ENCODE measurements around the gene MFGE8.

The MFGE8 gene

GRCh38 chr15:88904257-88904623 lies 8.9 kb downstream of the MFGE8 start:
- Histone ChIP-seq H3K27me3 (ENCODE audit: insufficient read depth, low read length, poor library complexity) (no peaks in the 10 kb centered on the region), H3K79me2 (ENCODE audit: control insufficient read depth, insufficient read depth, low read length) (peaks cover 3% of the 10 kb centered on the region), H2BK5ac (ENCODE audit: low read length) (no peak overlapping the region), H3K36me3 (ENCODE audit: control insufficient read depth, insufficient read depth, low read length) (peaks cover 9% of the 10 kb centered on the region), H3K27ac (ENCODE audit: low read depth, low read length) (no peak overlapping the region), H2BK120ac (ENCODE audit: low read depth, low read length) (no peak overlapping the region), H2AK5ac (ENCODE audit: low read length) (no peak overlapping the region), H2BK15ac (replicated peaks; ENCODE audit: low read depth) (no peak overlapping the region), H3K23ac (ENCODE audit: low read length) (no peak overlapping the region), H3K79me1 (ENCODE audit: low read length) (peaks cover 8% of the 10 kb centered on the region), H3K56ac (ENCODE audit: low read length) (no peak overlapping the region), H3K4me3 (ENCODE audit: low read length) (no peak overlapping the region), H3K9ac (ENCODE audit: low read length) (no peak overlapping the region), H3K4me1 (ENCODE audit: control insufficient read depth, low read depth, low read length) (peaks cover 2% of the 10 kb centered on the region), H3K4me2 (ENCODE audit: low read length) (no peak overlapping the region), H3K4ac (ENCODE audit: low read depth, low read length) (no peak overlapping the region), H4K8ac (ENCODE audit: low read depth, low read length) (no peak overlapping the region), H4K5ac (ENCODE audit: low read length) (no peak overlapping the region), H3K18ac (ENCODE audit: low read length) (no peak overlapping the region)
- WGBS (ENCODE audit: extremely low coverage, insufficient coverage, low lambda C conversion rate) = no CpG with 5 or more reads among the region's 2 CpGs
- no peak for DNase-seq

DNA sequence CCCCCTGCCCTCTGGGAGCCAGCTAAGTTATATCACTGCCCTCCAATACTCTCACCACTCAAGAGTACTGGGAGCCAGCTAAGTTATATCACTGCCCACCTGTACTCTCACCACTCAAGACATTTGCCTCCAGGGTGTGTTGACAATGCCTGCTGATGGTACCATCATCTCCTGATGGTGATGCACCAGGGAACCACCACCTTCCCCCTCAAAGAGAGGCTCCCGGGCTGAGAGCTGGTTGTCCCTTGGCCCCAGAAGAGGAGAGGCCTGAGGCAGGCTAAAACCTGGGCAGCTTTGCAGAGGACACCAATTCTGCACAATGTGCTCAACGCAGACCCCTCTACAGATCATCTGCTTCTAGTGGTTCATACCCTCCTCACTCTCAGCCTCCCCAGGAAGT lies 10.3 kb downstream of the MFGE8 start:
- H3K18ac ChIP-seq (ENCODE audit: low read length) = no peak overlapping the region
- no CpG with 5 or more reads among the region's 2 CpGs for WGBS (ENCODE audit: extremely low coverage, insufficient coverage, low lambda C conversion rate)
- no peak overlapping the region for H3K4me3 ChIP-seq (ENCODE audit: low read length)
- H2BK120ac ChIP-seq (ENCODE audit: low read depth, low read length) = no peak overlapping the region
- H3K36me3 ChIP-seq (ENCODE audit: control insufficient read depth, insufficient read depth, low read length) = peaks cover 4% of the 10 kb centered on the region
- no peak overlapping the region for H3K9ac ChIP-seq (ENCODE audit: low read length)
- no peak overlapping the region for H4K8ac ChIP-seq (ENCODE audit: low read depth, low read length)
- no peak overlapping the region for H3K27ac ChIP-seq (ENCODE audit: low read depth, low read length)
- no peak for DNase-seq
- peaks cover 5% of the 10 kb centered on the region for H3K79me1 ChIP-seq (ENCODE audit: low read length)
- H3K4ac ChIP-seq (ENCODE audit: low read depth, low read length) = no peak overlapping the region
- peaks cover 2% of the 10 kb centered on the region for H3K4me1 ChIP-seq (ENCODE audit: control insufficient read depth, low read depth, low read length)
- no peak overlapping the region for H3K4me2 ChIP-seq (ENCODE audit: low read length)
- no peak overlapping the region for H3K23ac ChIP-seq (ENCODE audit: low read length)
- H3K56ac ChIP-seq (ENCODE audit: low read length) = no peak overlapping the region
- H3K27me3 ChIP-seq (ENCODE audit: insufficient read depth, low read length, poor library complexity) = no peaks in the 10 kb centered on the region
- no peak overlapping the region for H2BK5ac ChIP-seq (ENCODE audit: low read length)
- no peak overlapping the region for H2BK15ac ChIP-seq (replicated peaks; ENCODE audit: low read depth)
- H4K5ac ChIP-seq (ENCODE audit: low read length) = no peak overlapping the region
- H2AK5ac ChIP-seq (ENCODE audit: low read length) = no peak overlapping the region
- H3K79me2 ChIP-seq (ENCODE audit: control insufficient read depth, insufficient read depth, low read length) = no peaks in the 10 kb centered on the region

DNA sequence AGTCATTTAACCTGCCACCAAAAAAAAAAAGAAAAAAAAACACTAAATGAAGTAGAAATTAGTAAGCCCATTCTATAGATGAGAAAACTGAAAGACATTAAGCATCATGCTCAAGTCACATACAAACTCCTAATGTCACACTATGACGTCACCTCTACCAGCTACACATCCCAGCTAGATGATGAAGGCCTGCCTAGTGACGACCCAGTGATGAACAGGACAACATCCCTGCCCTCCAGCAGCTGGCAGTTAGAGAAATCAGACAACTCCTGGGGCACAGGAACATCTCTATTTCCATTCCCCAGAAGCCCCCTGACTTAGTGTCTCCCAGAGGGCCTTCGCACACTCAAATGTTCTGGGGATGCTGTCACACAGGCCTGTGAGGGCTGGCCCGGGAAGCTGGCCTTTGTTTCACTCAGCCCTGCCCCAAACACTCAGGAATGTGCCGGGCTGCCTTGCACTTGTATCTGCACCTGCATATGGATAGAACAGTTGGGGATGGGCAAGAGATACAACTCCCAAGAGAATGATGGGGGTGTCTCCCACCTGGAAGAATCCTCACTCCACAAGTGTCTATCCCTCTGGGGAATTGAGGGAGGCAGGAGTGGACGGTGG lies 10.9 kb downstream of the MFGE8 start:
- H3K4me3 ChIP-seq (ENCODE audit: low read length) = no peak overlapping the region
- no peak overlapping the region for H2BK5ac ChIP-seq (ENCODE audit: low read length)
- no peak overlapping the region for H3K23ac ChIP-seq (ENCODE audit: low read length)
- H3K27ac ChIP-seq (ENCODE audit: low read depth, low read length) = no peak overlapping the region
- DNase-seq = no peak
- H2BK15ac ChIP-seq (replicated peaks; ENCODE audit: low read depth) = no peak overlapping the region
- no peak overlapping the region for H2BK120ac ChIP-seq (ENCODE audit: low read depth, low read length)
- H2AK5ac ChIP-seq (ENCODE audit: low read length) = no peak overlapping the region
- H3K4me1 ChIP-seq (ENCODE audit: control insufficient read depth, low read depth, low read length) = peaks cover 2% of the 10 kb centered on the region
- no peak overlapping the region for H4K8ac ChIP-seq (ENCODE audit: low read depth, low read length)
- H3K9ac ChIP-seq (ENCODE audit: low read length) = no peak overlapping the region
- WGBS (ENCODE audit: extremely low coverage, insufficient coverage, low lambda C conversion rate) = no CpG with 5 or more reads among the region's 6 CpGs
- no peak overlapping the region for H3K4ac ChIP-seq (ENCODE audit: low read depth, low read length)
- no peak overlapping the region for H3K18ac ChIP-seq (ENCODE audit: low read length)
- H3K56ac ChIP-seq (ENCODE audit: low read length) = no peak overlapping the region
- peaks cover 4% of the 10 kb centered on the region for H3K36me3 ChIP-seq (ENCODE audit: control insufficient read depth, insufficient read depth, low read length)
- peaks cover 5% of the 10 kb centered on the region for H3K79me1 ChIP-seq (ENCODE audit: low read length)
- H3K27me3 ChIP-seq (ENCODE audit: insufficient read depth, low read length, poor library complexity) = no peaks in the 10 kb centered on the region
- no peak overlapping the region for H4K5ac ChIP-seq (ENCODE audit: low read length)
- no peaks in the 10 kb centered on the region for H3K79me2 ChIP-seq (ENCODE audit: control insufficient read depth, insufficient read depth, low read length)
- H3K4me2 ChIP-seq (ENCODE audit: low read length) = no peak overlapping the region

DNA sequence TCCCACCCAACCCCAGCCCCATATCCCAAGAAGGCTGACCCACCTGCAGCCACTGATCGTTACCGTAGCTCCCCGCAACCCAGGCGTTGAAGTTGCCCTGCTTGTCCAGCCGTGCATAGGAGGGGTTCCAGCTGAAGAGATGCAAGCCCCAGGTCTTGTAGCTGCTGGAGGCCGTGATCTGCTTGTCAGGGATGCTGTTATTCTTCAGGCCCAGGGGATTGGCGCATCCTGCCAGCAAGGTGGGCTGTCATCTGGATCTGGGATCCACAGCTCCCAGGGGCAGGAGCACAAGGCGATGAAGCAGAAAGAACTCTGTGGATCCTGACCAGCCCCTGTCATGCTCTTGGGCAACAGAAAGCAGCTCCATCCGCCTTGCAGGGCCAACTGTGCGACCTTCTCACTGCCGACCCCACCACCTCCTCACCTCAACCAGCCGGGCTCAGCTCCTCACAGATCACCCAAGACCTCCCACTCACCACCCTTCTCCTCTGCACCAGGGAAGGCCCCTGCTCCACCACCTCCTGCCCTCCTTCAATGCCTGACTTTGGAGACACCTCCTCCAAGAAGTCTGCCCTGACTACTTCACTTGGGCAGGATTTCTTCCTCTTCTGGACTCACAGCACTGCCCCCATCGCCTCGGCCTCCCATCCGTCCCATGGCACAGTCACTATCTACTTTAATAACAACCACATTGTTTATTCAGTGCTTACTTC lies 11.5 kb downstream of the MFGE8 start:
- no CpG with 5 or more reads among the region's 15 CpGs for WGBS (ENCODE audit: extremely low coverage, insufficient coverage, low lambda C conversion rate)
- DNase-seq = no peak

DNA sequence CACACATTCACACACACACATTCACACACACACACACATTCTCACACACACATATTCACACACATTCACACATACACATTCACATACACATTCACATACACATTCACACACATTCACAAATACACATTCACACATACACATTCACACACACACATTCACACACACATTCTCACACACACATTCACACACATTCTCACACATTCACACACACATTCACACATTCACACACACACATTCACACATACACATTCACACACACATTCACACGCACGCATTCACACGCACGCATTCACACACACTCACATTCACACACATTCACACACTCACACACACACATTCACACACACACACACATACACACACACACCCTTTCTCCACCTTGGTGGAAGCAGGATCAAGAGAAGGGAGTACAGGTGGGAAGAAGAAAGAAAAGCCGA lies 12.2 kb downstream of the MFGE8 start:
- Histone ChIP-seq H3K36me3 (ENCODE audit: control insufficient read depth, insufficient read depth, low read length) (peaks cover 4% of the 10 kb centered on the region), H4K8ac (ENCODE audit: low read depth, low read length) (no peak overlapping the region), H3K4me1 (ENCODE audit: control insufficient read depth, low read depth, low read length) (peaks cover 4% of the 10 kb centered on the region), H3K23ac (ENCODE audit: low read length) (no peak overlapping the region), H3K4me3 (ENCODE audit: low read length) (no peak overlapping the region), H3K79me1 (ENCODE audit: low read length) (peaks cover 5% of the 10 kb centered on the region), H2BK5ac (ENCODE audit: low read length) (no peak overlapping the region), H3K27ac (ENCODE audit: low read depth, low read length) (no peak overlapping the region), H3K56ac (ENCODE audit: low read length) (no peak overlapping the region), H2BK15ac (replicated peaks; ENCODE audit: low read depth) (no peak overlapping the region), H3K18ac (ENCODE audit: low read length) (no peak overlapping the region), H2BK120ac (ENCODE audit: low read depth, low read length) (no peak overlapping the region), H3K9ac (ENCODE audit: low read length) (no peak overlapping the region), H4K5ac (ENCODE audit: low read length) (no peak overlapping the region), H3K4me2 (ENCODE audit: low read length) (no peak overlapping the region), H3K27me3 (ENCODE audit: insufficient read depth, low read length, poor library complexity) (no peaks in the 10 kb centered on the region), H2AK5ac (ENCODE audit: low read length) (no peak overlapping the region), H3K79me2 (ENCODE audit: control insufficient read depth, insufficient read depth, low read length) (no peaks in the 10 kb centered on the region), H3K4ac (ENCODE audit: low read depth, low read length) (no peak overlapping the region)
- DNase-seq = no peak
- WGBS (ENCODE audit: extremely low coverage, insufficient coverage, low lambda C conversion rate) = 93% methylated on average over 3 of the region's 5 CpGs

More for the DNA sequence above, 11.5 kb downstream of the MFGE8 start:
- no peak overlapping the region for H3K4me3 ChIP-seq (ENCODE audit: low read length)
- no peaks in the 10 kb centered on the region for H3K79me2 ChIP-seq (ENCODE audit: control insufficient read depth, insufficient read depth, low read length)
- H3K18ac ChIP-seq (ENCODE audit: low read length) = no peak overlapping the region
- H4K8ac ChIP-seq (ENCODE audit: low read depth, low read length) = no peak overlapping the region
- H4K5ac ChIP-seq (ENCODE audit: low read length) = no peak overlapping the region
- no peak overlapping the region for H3K56ac ChIP-seq (ENCODE audit: low read length)
- H2BK5ac ChIP-seq (ENCODE audit: low read length) = no peak overlapping the region
- no peak overlapping the region for H3K4ac ChIP-seq (ENCODE audit: low read depth, low read length)
- H3K36me3 ChIP-seq (ENCODE audit: control insufficient read depth, insufficient read depth, low read length) = peaks cover 4% of the 10 kb centered on the region
- H3K79me1 ChIP-seq (ENCODE audit: low read length) = peaks cover 5% of the 10 kb centered on the region
- H3K27me3 ChIP-seq (ENCODE audit: insufficient read depth, low read length, poor library complexity) = no peaks in the 10 kb centered on the region
- H2BK15ac ChIP-seq (replicated peaks; ENCODE audit: low read depth) = no peak overlapping the region
- H3K4me2 ChIP-seq (ENCODE audit: low read length) = no peak overlapping the region
- H3K27ac ChIP-seq (ENCODE audit: low read depth, low read length) = no peak overlapping the region
- H3K9ac ChIP-seq (ENCODE audit: low read length) = no peak overlapping the region
- no peak overlapping the region for H3K23ac ChIP-seq (ENCODE audit: low read length)
- H2AK5ac ChIP-seq (ENCODE audit: low read length) = no peak overlapping the region
- H2BK120ac ChIP-seq (ENCODE audit: low read depth, low read length) = no peak overlapping the region
- H3K4me1 ChIP-seq (ENCODE audit: control insufficient read depth, low read depth, low read length) = peaks cover 4% of the 10 kb centered on the region
